Erythroblast (primary cell): ENCODE measurements around the gene PRKAR1A.

ENCODE experiments used
- DNase-seq, 2 experiments: peaks; one replicate each; lab custom pipeline; 2025; lab: John Stamatoyannopoulos, UW
- GATA1 ChIP-seq: IDR thresholded peaks from 2 replicates; pipeline ENCODE4 v1.6.1; 2011; ENCODE audit warnings: low read depth, mild to moderate bottlenecking, control low read depth, low read length, moderate library complexity
- POLR2A ChIP-seq: IDR thresholded peaks from 2 replicates; pipeline ENCODE4 v1.6.1; 2011; ENCODE audit warnings: mild to moderate bottlenecking, low read length

PRKAR1A gene

DNA sequence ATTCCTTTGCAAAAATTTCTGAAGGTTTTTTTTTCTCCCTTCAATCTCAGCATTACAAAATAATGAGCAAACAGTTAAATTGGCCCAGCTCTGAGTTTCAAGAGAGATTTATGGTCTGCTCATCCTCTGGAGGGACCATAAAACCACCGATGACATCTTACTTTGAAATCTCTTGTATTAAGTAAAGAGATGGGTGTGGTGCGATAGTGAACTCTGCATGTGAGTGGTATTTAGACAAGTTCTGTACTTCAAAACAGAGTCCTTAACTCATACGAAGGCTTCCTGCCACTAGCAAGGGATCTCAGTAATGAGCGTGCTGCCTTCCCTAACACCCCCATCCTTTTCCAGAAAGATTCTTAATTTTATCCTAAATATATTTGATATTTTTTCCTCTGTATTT, 86.9 kb downstream of the PRKAR1A start:
- no peak for DNase-seq
- TF ChIP-seq POLR2A = no peak
- no peak for TF ChIP-seq GATA1

DNA sequence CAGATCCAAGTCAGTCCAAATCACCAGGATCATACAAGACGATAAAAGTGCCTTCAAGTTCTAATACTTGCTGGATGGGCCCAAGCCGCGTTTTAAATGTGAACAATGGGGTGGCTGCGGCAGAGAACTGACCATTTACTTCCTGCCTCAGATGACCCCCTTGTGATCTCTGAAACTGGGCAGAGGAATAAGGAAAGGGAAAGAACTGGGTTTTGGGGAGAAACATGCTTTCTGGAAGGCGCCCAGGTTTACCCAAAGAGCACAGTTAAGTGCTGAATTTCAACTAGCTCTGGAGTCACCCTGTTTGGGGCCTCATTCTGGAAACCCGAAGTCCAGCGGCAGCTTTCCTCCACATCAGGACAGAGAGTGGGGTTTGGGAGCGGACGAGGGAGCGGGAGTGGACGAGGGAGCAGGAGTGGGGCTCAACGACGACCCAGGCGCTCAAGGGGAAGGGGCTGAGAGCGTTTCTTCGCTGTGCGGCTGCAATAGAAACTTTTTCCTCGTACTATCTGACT, 87.4 kb downstream of the PRKAR1A start:
- TF ChIP-seq POLR2A (no peak), GATA1 (no peak)

DNA sequence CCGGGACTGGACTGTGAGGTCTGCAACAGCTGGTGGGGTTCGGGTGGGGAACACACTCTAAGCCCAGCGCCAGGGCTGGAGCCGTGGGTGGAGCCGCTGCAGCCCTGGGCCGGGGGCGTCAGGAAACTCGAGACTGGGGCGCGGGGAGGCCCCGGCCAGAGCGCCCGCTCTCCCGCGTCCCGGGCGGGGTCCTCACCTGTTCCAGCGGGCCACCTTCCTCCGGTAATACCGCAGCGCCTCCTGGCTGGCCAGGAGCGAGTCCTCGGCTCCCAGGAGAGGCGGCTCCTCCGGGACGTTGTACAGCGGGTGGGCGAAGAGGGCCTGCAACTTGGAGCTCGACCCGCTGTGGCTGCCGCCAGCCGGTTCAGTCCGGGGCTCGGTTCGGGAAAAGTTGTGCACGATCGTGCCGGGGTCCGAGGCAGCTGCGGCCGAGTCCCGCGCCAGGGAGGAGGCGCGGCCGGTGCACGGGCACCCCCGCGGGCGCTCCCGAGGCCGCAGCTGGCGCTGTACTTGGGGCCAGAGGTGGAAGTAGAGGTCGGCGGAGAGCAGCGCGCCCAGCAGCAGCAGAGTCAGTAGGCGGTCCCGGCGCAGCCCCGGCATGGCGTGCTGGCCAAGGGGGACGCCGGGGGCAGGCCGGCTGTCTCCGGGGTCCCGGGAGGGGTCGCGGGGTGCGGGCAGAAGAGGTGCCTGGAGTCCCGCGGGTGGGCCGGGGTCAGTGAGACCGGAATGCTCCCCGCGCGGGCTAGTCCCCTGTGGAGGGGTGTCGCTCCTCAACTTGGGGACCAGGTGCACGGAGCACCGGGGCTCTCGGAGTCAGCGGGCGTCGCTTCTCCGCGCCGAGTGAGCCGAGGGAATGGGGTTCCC, 88.1 kb downstream of the PRKAR1A start:
- DNase-seq = no peak

More for the DNA sequence above, 87.4 kb downstream of the PRKAR1A start:
- no peak for DNase-seq

More for the DNA sequence above, 88.1 kb downstream of the PRKAR1A start:
- TF ChIP-seq GATA1 (no peak), POLR2A (no peak)
